ENCODE measurements around the gene TMEM200B. TPM values are rescaled to one million over a fixed set of nuclear protein-coding genes. Genes with fewer than 3 reads are reported as not detected.

TMEM200B gene
- total and polyA plus RNA-seq, 9 donors: 16.2 to 65.9 (median 30.6) TPM

DNA sequence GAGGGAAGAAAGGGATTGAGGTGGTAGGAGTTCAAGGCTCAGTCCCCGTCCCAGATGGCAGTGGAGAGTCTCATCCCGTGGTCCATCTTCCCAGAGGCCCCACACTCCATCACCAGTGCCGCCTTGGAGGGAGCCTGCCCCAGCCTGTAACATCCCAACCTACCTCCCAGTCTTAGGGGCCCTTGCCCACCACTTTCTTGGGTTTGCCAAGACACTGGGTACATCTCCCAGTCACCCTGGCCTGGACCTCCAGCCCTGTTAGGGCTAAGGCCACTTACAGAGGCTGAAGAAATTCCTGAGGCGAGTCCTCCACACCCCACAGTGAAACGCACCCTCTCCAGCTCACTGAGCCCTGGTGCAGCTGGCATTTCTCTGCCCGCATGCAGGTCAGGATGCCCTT, 3.3 kb downstream of the TMEM200B start:
- intact Hi-C loops (cut with DNase I): loop anchor here (5.0 to 10.0 kb wide), 4 partner anchors 62 to 238 kb away; partner anchors contain the start of gene SRSF4 (in 1 of the 4)
- Histone ChIP-seq H3K9me3 (no peaks in the 10 kb centered on the region), H3K36me3 (no peaks in the 10 kb centered on the region), H3K4me3 (no peak overlapping the region), H3K27ac (peak overlapping the region in 1 of 2 donors; percentile 95), H3K4me1 (ENCODE audit: insufficient read depth) (peaks cover 15% of the 10 kb centered on the region), H3K27me3 (no peaks in the 10 kb centered on the region)
- TF ChIP-seq, protein P1, sequence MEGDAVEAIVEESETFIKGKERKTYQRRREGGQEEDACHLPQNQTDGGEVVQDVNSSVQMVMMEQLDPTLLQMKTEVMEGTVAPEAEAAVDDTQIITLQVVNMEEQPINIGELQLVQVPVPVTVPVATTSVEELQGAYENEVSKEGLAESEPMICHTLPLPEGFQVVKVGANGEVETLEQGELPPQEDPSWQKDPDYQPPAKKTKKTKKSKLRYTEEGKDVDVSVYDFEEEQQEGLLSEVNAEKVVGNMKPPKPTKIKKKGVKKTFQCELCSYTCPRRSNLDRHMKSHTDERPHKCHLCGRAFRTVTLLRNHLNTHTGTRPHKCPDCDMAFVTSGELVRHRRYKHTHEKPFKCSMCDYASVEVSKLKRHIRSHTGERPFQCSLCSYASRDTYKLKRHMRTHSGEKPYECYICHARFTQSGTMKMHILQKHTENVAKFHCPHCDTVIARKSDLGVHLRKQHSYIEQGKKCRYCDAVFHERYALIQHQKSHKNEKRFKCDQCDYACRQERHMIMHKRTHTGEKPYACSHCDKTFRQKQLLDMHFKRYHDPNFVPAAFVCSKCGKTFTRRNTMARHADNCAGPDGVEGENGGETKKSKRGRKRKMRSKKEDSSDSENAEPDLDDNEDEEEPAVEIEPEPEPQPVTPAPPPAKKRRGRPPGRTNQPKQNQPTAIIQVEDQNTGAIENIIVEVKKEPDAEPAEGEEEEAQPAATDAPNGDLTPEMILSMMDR (IDR thresholded peaks at IDR 0.05): no peak
- TF ChIP-seq POLR2A (IDR thresholded peaks at IDR 0.05) (no peak), EP300 (IDR thresholded peaks at IDR 0.05) (no peak)
- WGBS, 3 donors: 73 to 89% (median 78%) methylated on average over 6 of the region's 6 CpGs
- peak in 1 of 5 donors; percentile 32 for DNase-seq

DNA sequence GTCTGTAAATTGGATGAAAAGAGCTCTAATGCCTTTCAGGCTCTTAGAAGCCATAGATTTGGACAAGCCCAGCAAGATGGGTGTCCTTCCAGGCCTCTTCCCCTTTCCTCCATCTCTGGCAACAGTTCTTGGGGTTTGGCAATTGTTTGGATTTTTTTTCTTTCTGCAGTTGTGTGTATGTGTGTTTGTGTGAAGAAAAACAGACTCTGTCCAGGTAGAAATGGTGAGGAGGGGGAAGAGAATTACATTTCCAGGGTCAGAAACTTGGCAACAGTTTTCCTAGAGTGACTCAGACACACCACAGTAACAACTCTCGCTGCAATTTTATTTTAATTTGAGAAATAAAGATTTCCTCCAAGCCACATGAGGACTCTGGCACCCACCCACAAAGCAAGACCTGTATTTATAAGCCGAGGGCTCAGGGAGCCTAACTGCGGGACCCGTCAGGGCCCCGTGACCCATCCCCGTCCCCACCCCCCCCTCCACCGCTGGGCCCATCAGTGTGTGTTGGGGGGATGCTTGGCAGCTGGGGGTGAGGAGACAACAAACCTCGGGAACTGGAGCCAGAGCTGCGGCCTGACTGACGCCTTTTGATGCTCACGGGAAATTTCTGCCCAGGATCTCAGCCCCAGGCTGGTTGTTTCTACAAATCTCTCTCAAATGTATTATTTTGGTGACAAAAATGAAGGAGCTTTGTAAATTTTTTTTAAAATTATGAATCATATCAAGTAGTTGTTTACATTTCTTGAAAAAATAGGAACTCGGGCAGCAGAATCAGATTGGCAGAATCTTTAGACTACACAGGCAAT, 4.4 kb downstream of the TMEM200B start:
- no peak overlapping the region for H3K4me3 ChIP-seq
- intact Hi-C loops (cut with DNase I): loop anchor here in 1 of 4 donors (10.0 kb wide), 1 partner anchor 65 kb away; no protein-coding TSS in a partner anchor

DNA sequence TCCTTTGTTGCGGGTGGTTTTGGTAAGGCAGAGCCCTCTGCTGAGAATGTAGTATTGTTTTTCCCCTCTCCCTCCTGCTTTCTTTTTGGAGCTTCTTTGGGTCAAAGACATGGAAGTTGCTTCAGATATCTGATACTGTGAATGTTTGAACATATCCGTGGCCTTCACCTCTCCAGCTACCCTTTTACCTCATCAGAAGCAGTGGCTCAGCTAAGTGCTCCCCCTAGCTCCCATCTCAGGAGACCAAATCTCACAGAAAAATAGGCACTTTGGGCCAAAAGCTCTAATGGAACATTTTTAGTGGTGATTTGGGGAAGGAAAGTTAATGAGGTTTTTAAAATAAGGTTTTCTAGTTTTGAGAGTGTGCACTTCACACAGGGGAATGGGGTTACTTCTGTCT, 6.3 kb downstream of the TMEM200B start:
- no peaks in the 10 kb centered on the region for H3K9me3 ChIP-seq
- H3K27ac ChIP-seq: peak overlapping the region; percentile 58 to 61
- no peak overlapping the region for H3K4me3 ChIP-seq
- no peaks in the 10 kb centered on the region for H3K27me3 ChIP-seq
- peaks cover 11% of the 10 kb centered on the region for H3K4me1 ChIP-seq (ENCODE audit: insufficient read depth)
- no peak for TF ChIP-seq EP300 (IDR thresholded peaks at IDR 0.05)
- TF ChIP-seq, protein P1 (IDR thresholded peaks at IDR 0.05): peak; percentile 10 to 41 (median 16)
- intact Hi-C loops (cut with DNase I): loop anchor here in 1 of 4 donors (10.0 kb wide), 1 partner anchor 63 kb away; no protein-coding TSS in a partner anchor
- peak in 1 of 5 donors; percentile 59 for DNase-seq
- no peaks in the 10 kb centered on the region for H3K36me3 ChIP-seq
- 44 to 61% (median 53%) methylated on average over 2 of the region's 2 CpGs for WGBS, 3 donors

More for the DNA sequence above, 4.4 kb downstream of the TMEM200B start:
- no peaks in the 10 kb centered on the region for H3K27me3 ChIP-seq
- DNase-seq: peak; percentile 53 to 64 (median 59)
- H3K4me1 ChIP-seq (ENCODE audit: insufficient read depth): peaks cover 11% of the 10 kb centered on the region
- no peaks in the 10 kb centered on the region for H3K36me3 ChIP-seq
- 21 to 28% (median 27%) methylated on average over 12 of the region's 12 CpGs for WGBS, 3 donors
- H3K27ac ChIP-seq: peak overlapping the region; percentile 66 to 95
- no peak for TF ChIP-seq EP300 (IDR thresholded peaks at IDR 0.05)
- no peak for TF ChIP-seq POLR2A (IDR thresholded peaks at IDR 0.05)
- TF ChIP-seq, protein P1 (IDR thresholded peaks at IDR 0.05): no peak
- no peaks in the 10 kb centered on the region for H3K9me3 ChIP-seq

DNA sequence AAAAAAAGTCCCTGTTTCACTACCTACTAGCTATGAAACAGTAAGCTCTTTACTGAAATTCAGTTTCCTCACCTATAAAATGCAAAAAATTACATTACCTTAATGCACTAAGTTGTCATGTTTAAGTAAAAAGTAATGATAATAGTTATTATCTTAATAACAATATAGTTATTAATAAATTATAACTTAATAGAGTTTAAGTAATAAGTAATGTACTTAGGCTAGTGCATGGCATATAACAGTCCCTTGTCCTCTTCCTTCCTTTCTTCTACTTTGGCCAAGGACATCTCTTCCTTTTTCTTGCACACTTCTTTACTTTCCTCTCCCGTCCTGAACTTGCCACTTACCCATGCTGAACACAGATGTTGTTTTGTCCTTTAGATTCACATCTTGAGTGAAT, 9.0 kb downstream of the TMEM200B start:
- H3K4me3 ChIP-seq: no peak overlapping the region
- WGBS, 3 donors: 91 to 98% (median 97%) methylated on average over 1 of the region's 1 CpG
- H3K27me3 ChIP-seq: no peaks in the 10 kb centered on the region
- peaks cover 3% of the 10 kb centered on the region for H3K4me1 ChIP-seq (ENCODE audit: insufficient read depth)
- H3K36me3 ChIP-seq: no peaks in the 10 kb centered on the region
- intact Hi-C loops (cut with DNase I): loop anchor here in 1 of 4 donors (10.0 kb wide), 1 partner anchor 60 kb away; no protein-coding TSS in a partner anchor
- DNase-seq: no peak
- TF ChIP-seq, protein P1 (IDR thresholded peaks at IDR 0.05): no peak
- no peak for TF ChIP-seq EP300 (IDR thresholded peaks at IDR 0.05)
- no peak for TF ChIP-seq POLR2A (IDR thresholded peaks at IDR 0.05)
- no peaks in the 10 kb centered on the region for H3K9me3 ChIP-seq
- no peak overlapping the region for H3K27ac ChIP-seq
